GM19324 (cell line): Measurements from ENCODE around the gene HYAL2.
"Not testable (repeated sequence)": the region's sequence is repeated elsewhere in the genome, so short reads cannot be mapped to it uniquely, and the experiment has no call there.

ENCODE experiments used
- ATAC-seq: cut with Tn5 transposase; IDR thresholded peaks from one replicate; pipeline ENCODE4 v1.9.1; 2021; ENCODE audit warnings: mild to moderate bottlenecking, moderate library complexity; ENCODE audit not compliant: unreplicated experiment, low FRiP score

Gene HYAL2

GRCh38 chr3:50317300-50317699, 5.2 kb downstream of the HYAL2 start:
- ATAC-seq = no peak

GRCh38 chr3:50316657-50317242, 5.8 kb downstream of the HYAL2 start:
- ATAC-seq = no peak

- ATAC-seq = no peak
Measured at GRCh38 chr3:50314816-50315215, 7.7 kb downstream of the HYAL2 start.

- ATAC-seq = no peak
Measured at GRCh38 chr3:50314342-50314741, 8.2 kb downstream of the HYAL2 start.

GRCh38 chr3:50312041-50312440, 10.5 kb downstream of the HYAL2 start:
- not testable (repeated sequence) for ATAC-seq

GRCh38 chr3:50304601-50305000, 17.9 kb downstream of the HYAL2 start:
- no peak for ATAC-seq

GRCh38 chr3:50303013-50303815, 19.3 kb downstream of the HYAL2 start, which contains the start of gene HYAL1:
Gene HYAL1 (minus strand): TSS chr3:50303574. CDS start chr3:50302956, 618 bp downstream.
- no peak for ATAC-seq

GRCh38 chr3:50302095-50303012, 20.2 kb downstream of the HYAL2 start:
- ATAC-seq = no peak

GRCh38 chr3:50300681-50301254, 21.8 kb downstream of the HYAL2 start:
- ATAC-seq = no peak

- ATAC-seq = no peak
Measured at GRCh38 chr3:50299929-50300680, 22.4 kb downstream of the HYAL2 start.

GRCh38 chr3:50299638-50299928, 23.0 kb downstream of the HYAL2 start:
- no peak for ATAC-seq

GRCh38 chr3:50298836-50299637, 23.5 kb downstream of the HYAL2 start, which contains the start of the genes HYAL3 and NAA80:
Gene HYAL3 (minus strand): TSS chr3:50299405. CDS start chr3:50295602, 3,803 bp downstream.
Gene NAA80 (minus strand): TSS chr3:50299405. CDS start chr3:50297463, 1,942 bp downstream.
- peak; percentile 84 for ATAC-seq

- no peak for ATAC-seq
Measured at GRCh38 chr3:50297896-50298725, 24.4 kb downstream of the HYAL2 start.

GRCh38 chr3:50297384-50297775, 25.2 kb downstream of the HYAL2 start:
- ATAC-seq = no peak

GRCh38 chr3:50296721-50297383, 25.7 kb downstream of the HYAL2 start:
- ATAC-seq = no peak

GRCh38 chr3:50295553-50296431, 26.8 kb downstream of the HYAL2 start:
- ATAC-seq = no peak
